8988T (cell line): Measurements from ENCODE around the gene SEC63.
"Not testable (repeated sequence)": the region's sequence is repeated elsewhere in the genome, so short reads cannot be mapped to it uniquely, and the experiment has no call there.

Experiments used
- DNase-seq: peaks from one replicate; pipeline ENCODE4 v3.0.0; 2011

SEC63 gene

GRCh38 chr6:107971181-107971580 is 13.2 kb upstream of the SEC63 start:
- no peak for DNase-seq

GRCh38 chr6:107970255-107970654 is 12.2 kb upstream of the SEC63 start:
- DNase-seq: no peak

GRCh38 chr6:107968081-107968480 is 10.1 kb upstream of the SEC63 start:
- DNase-seq: no peak

GRCh38 chr6:107965746-107966145 is 7.7 kb upstream of the SEC63 start:
- DNase-seq: no peak

- no peak for DNase-seq
These were observed 4.7 kb upstream of the SEC63 start for GRCh38 chr6:107962723-107963122.

- no peak for DNase-seq
These were observed 1.4 kb upstream of the SEC63 start for GRCh38 chr6:107959392-107959791.

- DNase-seq: not testable (repeated sequence)
These were observed 818 bp upstream of the SEC63 start for GRCh38 chr6:107958689-107959362.

- peak; percentile 34 for DNase-seq
These were observed 600 bp downstream of the SEC63 start for GRCh38 chr6:107957308-107957908.

- no peak for DNase-seq
These were observed 1.3 kb downstream of the SEC63 start for GRCh38 chr6:107956586-107957307.

- no peak for DNase-seq
These were observed 1.8 kb downstream of the SEC63 start for GRCh38 chr6:107956181-107956580.

GRCh38 chr6:107953858-107954414 is 4.1 kb downstream of the SEC63 start:
- not testable (repeated sequence) for DNase-seq

- DNase-seq: no peak
These were observed 14.2 kb downstream of the SEC63 start for GRCh38 chr6:107943626-107944439.

GRCh38 chr6:107942142-107942541 is 15.9 kb downstream of the SEC63 start:
- DNase-seq: no peak

GRCh38 chr6:107941627-107942026 is 16.4 kb downstream of the SEC63 start:
- no peak for DNase-seq

- DNase-seq: no peak
These were observed 16.8 kb downstream of the SEC63 start for GRCh38 chr6:107941199-107941598.

GRCh38 chr6:107936910-107937292 is 21.1 kb downstream of the SEC63 start:
- DNase-seq: not testable (repeated sequence)

GRCh38 chr6:107936162-107936909 is 21.7 kb downstream of the SEC63 start:
- DNase-seq: no peak

- DNase-seq: not testable (repeated sequence)
These were observed 23.8 kb downstream of the SEC63 start for GRCh38 chr6:107934229-107934628.

GRCh38 chr6:107932580-107932979 is 25.4 kb downstream of the SEC63 start:
- no peak for DNase-seq

- DNase-seq: no peak
These were observed 26.1 kb downstream of the SEC63 start for GRCh38 chr6:107931894-107932293.

- DNase-seq: no peak
These were observed 29.0 kb downstream of the SEC63 start for GRCh38 chr6:107928984-107929383.
